Lower lobe of right lung (tissue), 2 donors: ENCODE data around the gene MED1. TPM values are rescaled to one million over a fixed set of nuclear protein-coding genes. Genes with fewer than 3 reads are reported as not detected.
"Not testable (repeated sequence)": the region's sequence is repeated elsewhere in the genome, so short reads cannot be mapped to it uniquely, and the experiment has no call there.

ENCODE experiments used
- ATAC-seq, 2 donors: fragments of 200-7000 bp; cut with Tn5 transposase; one replicate each; pipeline ENCODE4 v1.9.1; 2020 to 2022; ENCODE audit warnings: mild to moderate bottlenecking in 2 of 2, moderate library complexity in 2 of 2
- DNase-seq: peaks from one replicate; pipeline ENCODE4 v3.0.0-alpha.2; 2020
- H3K27ac ChIP-seq: fragments of 200-600 bp; one replicate; pipeline ENCODE4 v1.8.0; 2022
- H3K27me3 ChIP-seq: fragments of 200-600 bp; one replicate; pipeline ENCODE4 v1.8.0; 2022; ENCODE audit warnings: low read depth
- H3K36me3 ChIP-seq: fragments of 200-600 bp; one replicate; pipeline ENCODE4 v1.8.0; 2022; ENCODE audit warnings: mild to moderate bottlenecking
- H3K4me1 ChIP-seq: fragments of 200-600 bp; one replicate; pipeline ENCODE4 v1.8.0; 2022
- H3K4me3 ChIP-seq: fragments of 200-600 bp; one replicate; pipeline ENCODE4 v1.8.0; 2022; ENCODE audit warnings: mild to moderate bottlenecking
- H3K9me3 ChIP-seq: fragments of 200-600 bp; one replicate; pipeline ENCODE4 v1.8.0; 2022
- CTCF ChIP-seq: fragments of 200-600 bp; IDR thresholded peaks from one replicate; pipeline ENCODE4 v1.8.0; 2022; ENCODE audit warnings: antibody characterized with exemption, mild to moderate bottlenecking
- intact Hi-C: fragments of 100-400 bp; cut with DNase I; formaldehyde crosslinking; loops from one replicate; pipeline ENCODE4 v1.11.0; 2022
- total RNA-seq: library from RNA; stranded (reverse); fragmentation: NEBNext Ultra II Directional; extraction: Animal tissue kit (Norgen Biotek cat#: 25700); gene quantifications from one replicate; pipeline ENCODE4 v1.2.1, GENCODE V29; 2021
- donor health status: DM: no; HTN: yes; CAD: no; lungs with severe emphysema.

Gene MED1
- total RNA-seq, 1 donor from 2014 or later: 33.6 TPM

GRCh38 chr17:39391448-39391847 lies 59.6 kb downstream of the MED1 start:
- H3K36me3 ChIP-seq: peaks cover 20% of the 10 kb centered on the region
- no peaks in the 10 kb centered on the region for H3K9me3 ChIP-seq
- peaks cover 12% of the 10 kb centered on the region for H3K4me1 ChIP-seq
- H3K4me3 ChIP-seq: no peak overlapping the region
- intact Hi-C loops: no loop called here
- TF ChIP-seq CTCF: no peak
- no peaks in the 10 kb centered on the region for H3K27me3 ChIP-seq
- DNase-seq: no peak
- no peak for ATAC-seq
- H3K27ac ChIP-seq: no peak overlapping the region

GRCh38 chr17:39385040-39385439 lies 66.0 kb downstream of the MED1 start:
- no peaks in the 10 kb centered on the region for H3K27me3 ChIP-seq
- TF ChIP-seq CTCF: no peak
- H3K4me1 ChIP-seq: no peaks in the 10 kb centered on the region
- H3K27ac ChIP-seq: no peak overlapping the region
- H3K4me3 ChIP-seq: no peak overlapping the region
- intact Hi-C loops: no loop called here
- no peaks in the 10 kb centered on the region for H3K9me3 ChIP-seq
- no peak for ATAC-seq
- DNase-seq: no peak
- H3K36me3 ChIP-seq: peaks cover 20% of the 10 kb centered on the region

GRCh38 chr17:39380144-39380543 lies 70.9 kb downstream of the MED1 start:
- H3K4me3 ChIP-seq: no peak overlapping the region
- H3K36me3 ChIP-seq: no peaks in the 10 kb centered on the region
- H3K4me1 ChIP-seq: peaks cover 10% of the 10 kb centered on the region
- intact Hi-C loops: no loop called here
- no peak for DNase-seq
- H3K27me3 ChIP-seq: no peaks in the 10 kb centered on the region
- TF ChIP-seq CTCF: no peak
- H3K9me3 ChIP-seq: no peaks in the 10 kb centered on the region
- H3K27ac ChIP-seq: no peak overlapping the region
- no peak for ATAC-seq

- no peak overlapping the region for H3K4me3 ChIP-seq
- intact Hi-C loops: no loop called here
- no peak for ATAC-seq
Measured at GRCh38 chr17:39376434-39376833, 74.6 kb downstream of the MED1 start.

GRCh38 chr17:39367805-39368204 lies 83.3 kb downstream of the MED1 start:
- H3K27ac ChIP-seq, H3K4me3 ChIP-seq, DNase-seq, H3K36me3 ChIP-seq, H3K9me3 ChIP-seq, ATAC-seq, intact Hi-C loops, H3K27me3 ChIP-seq: not testable (repeated sequence)
- peaks cover 19% of the 10 kb centered on the region for H3K4me1 ChIP-seq

More at GRCh38 chr17:39376434-39376833, 74.6 kb downstream of the MED1 start:
- DNase-seq: no peak
- Histone ChIP-seq H3K9me3 (no peaks in the 10 kb centered on the region), H3K27me3 (no peaks in the 10 kb centered on the region), H3K27ac (no peak overlapping the region), H3K4me1 (peaks cover 18% of the 10 kb centered on the region), H3K36me3 (peaks cover 6% of the 10 kb centered on the region)
- TF ChIP-seq CTCF: no peak

GRCh38 chr17:39365872-39366271 lies 85.2 kb downstream of the MED1 start:
- H3K4me1 ChIP-seq: peaks cover 19% of the 10 kb centered on the region
- intact Hi-C loops: no loop called here
- H3K27me3 ChIP-seq: no peaks in the 10 kb centered on the region
- no peak overlapping the region for H3K4me3 ChIP-seq
- H3K36me3 ChIP-seq: no peaks in the 10 kb centered on the region
- no peak for TF ChIP-seq CTCF
- no peak overlapping the region for H3K27ac ChIP-seq
- no peak for DNase-seq
- ATAC-seq: no peak
- H3K9me3 ChIP-seq: no peaks in the 10 kb centered on the region
